ENCODE results near the gene ZIC2. TPM values are rescaled to one million over a fixed set of nuclear protein-coding genes. Genes with fewer than 3 reads are reported as not detected.

The ZIC2 gene
- total RNA-seq, 1 donor: not detected

DNA sequence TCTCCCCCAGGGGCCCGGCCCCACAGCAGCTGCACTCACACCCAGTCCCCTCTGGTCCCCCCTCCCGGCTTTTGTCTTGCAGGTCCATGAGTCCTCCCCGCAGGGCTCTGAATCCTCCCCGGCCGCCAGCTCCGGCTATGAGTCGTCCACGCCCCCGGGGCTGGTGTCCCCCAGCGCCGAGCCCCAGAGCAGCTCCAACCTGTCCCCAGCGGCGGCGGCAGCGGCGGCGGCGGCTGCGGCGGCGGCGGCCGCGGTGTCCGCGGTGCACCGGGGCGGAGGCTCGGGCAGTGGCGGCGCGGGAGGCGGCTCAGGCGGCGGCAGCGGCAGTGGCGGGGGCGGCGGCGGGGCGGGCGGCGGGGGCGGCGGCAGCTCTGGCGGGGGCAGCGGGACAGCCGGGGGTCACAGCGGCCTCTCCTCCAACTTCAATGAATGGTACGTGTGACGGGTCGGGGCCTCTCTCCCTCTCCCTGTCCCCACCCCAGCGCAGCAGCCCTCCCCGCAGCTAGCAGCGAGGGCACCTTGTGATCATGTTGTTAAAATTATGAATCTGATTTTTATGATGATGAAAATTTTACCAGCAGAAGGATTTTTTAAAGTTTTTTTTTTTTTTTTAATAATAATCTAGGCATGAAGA lies 3.8 kb downstream of the ZIC2 start:
- H3K4me3 ChIP-seq (ENCODE audit: insufficient read depth, low read length): no peak overlapping the region
- H3K27me3 ChIP-seq (ENCODE audit: insufficient read depth, low read length): peaks cover 88% of the 10 kb centered on the region
- no peaks in the 10 kb centered on the region for H3K9me3 ChIP-seq (ENCODE audit: low read depth, low read length)
- TF ChIP-seq, protein P1, sequence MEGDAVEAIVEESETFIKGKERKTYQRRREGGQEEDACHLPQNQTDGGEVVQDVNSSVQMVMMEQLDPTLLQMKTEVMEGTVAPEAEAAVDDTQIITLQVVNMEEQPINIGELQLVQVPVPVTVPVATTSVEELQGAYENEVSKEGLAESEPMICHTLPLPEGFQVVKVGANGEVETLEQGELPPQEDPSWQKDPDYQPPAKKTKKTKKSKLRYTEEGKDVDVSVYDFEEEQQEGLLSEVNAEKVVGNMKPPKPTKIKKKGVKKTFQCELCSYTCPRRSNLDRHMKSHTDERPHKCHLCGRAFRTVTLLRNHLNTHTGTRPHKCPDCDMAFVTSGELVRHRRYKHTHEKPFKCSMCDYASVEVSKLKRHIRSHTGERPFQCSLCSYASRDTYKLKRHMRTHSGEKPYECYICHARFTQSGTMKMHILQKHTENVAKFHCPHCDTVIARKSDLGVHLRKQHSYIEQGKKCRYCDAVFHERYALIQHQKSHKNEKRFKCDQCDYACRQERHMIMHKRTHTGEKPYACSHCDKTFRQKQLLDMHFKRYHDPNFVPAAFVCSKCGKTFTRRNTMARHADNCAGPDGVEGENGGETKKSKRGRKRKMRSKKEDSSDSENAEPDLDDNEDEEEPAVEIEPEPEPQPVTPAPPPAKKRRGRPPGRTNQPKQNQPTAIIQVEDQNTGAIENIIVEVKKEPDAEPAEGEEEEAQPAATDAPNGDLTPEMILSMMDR (IDR thresholded peaks at IDR 0.05; ENCODE audit: extremely low read depth, low read depth, low read length): no peak
- no peaks in the 10 kb centered on the region for H3K79me2 ChIP-seq (ENCODE audit: insufficient read depth, low read length)
- peaks cover 3% of the 10 kb centered on the region for H4K20me1 ChIP-seq (ENCODE audit: insufficient read depth, low read length)
- H3K27ac ChIP-seq (ENCODE audit: low read depth, low read length): no peak overlapping the region
- H3K4me2 ChIP-seq (ENCODE audit: insufficient read depth, low read length): no peak overlapping the region
- H3K4me1 ChIP-seq (ENCODE audit: insufficient read depth, low read length): no peaks in the 10 kb centered on the region
- H3K36me3 ChIP-seq (ENCODE audit: insufficient read depth, low read length): no peaks in the 10 kb centered on the region
- DNase-seq (ENCODE audit: insufficient read length, low spot score, missing footprints): peak; percentile 73
- no peak overlapping the region for H2AFZ ChIP-seq (ENCODE audit: low read length)

- no peak overlapping the region for H3K4me2 ChIP-seq (ENCODE audit: insufficient read depth, low read length)
- H3K36me3 ChIP-seq (ENCODE audit: insufficient read depth, low read length): no peaks in the 10 kb centered on the region
- no peak overlapping the region for H3K27ac ChIP-seq (ENCODE audit: low read depth, low read length)
- H3K79me2 ChIP-seq (ENCODE audit: insufficient read depth, low read length): no peaks in the 10 kb centered on the region
- H3K4me3 ChIP-seq (ENCODE audit: insufficient read depth, low read length): no peak overlapping the region
- H3K9me3 ChIP-seq (ENCODE audit: low read depth, low read length): no peaks in the 10 kb centered on the region
- H3K27me3 ChIP-seq (ENCODE audit: insufficient read depth, low read length): peaks cover 94% of the 10 kb centered on the region
- H2AFZ ChIP-seq (ENCODE audit: low read length): no peak overlapping the region
- H4K20me1 ChIP-seq (ENCODE audit: insufficient read depth, low read length): peaks cover 3% of the 10 kb centered on the region
- TF ChIP-seq, protein P1 (IDR thresholded peaks at IDR 0.05; ENCODE audit: extremely low read depth, low read depth, low read length): no peak
- H3K4me1 ChIP-seq (ENCODE audit: insufficient read depth, low read length): no peaks in the 10 kb centered on the region
- peak; percentile 58 for DNase-seq (ENCODE audit: insufficient read length, low spot score, missing footprints)
These were observed 4.4 kb downstream of the ZIC2 start for GRCh38 chr13:99985886-99986527.

DNA sequence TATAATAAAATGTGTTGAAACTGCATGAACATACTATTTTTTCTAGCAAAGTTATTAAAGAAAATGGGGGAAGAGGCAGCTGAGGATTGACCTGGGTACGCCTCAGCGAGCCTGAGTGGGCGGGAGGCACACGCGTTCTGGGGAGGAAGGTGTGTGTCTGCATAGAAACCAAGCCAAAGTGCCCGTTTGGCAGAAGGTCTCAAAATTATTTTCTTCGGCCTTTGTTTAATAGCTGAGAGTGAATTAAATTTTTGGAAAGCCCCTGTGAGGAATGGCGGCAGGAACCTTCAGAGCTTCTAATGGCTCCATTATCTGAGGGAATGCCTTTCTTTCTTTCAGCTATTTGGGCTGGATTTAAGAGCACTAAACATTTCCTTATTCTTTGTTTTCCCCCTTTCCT lies 5.2 kb downstream of the ZIC2 start:
- Histone ChIP-seq H3K4me2 (ENCODE audit: insufficient read depth, low read length) (no peak overlapping the region), H4K20me1 (ENCODE audit: insufficient read depth, low read length) (peaks cover 3% of the 10 kb centered on the region), H3K9me3 (ENCODE audit: low read depth, low read length) (no peaks in the 10 kb centered on the region), H3K27ac (ENCODE audit: low read depth, low read length) (no peak overlapping the region), H3K27me3 (ENCODE audit: insufficient read depth, low read length) (peaks cover 97% of the 10 kb centered on the region), H3K4me3 (ENCODE audit: insufficient read depth, low read length) (no peak overlapping the region), H3K79me2 (ENCODE audit: insufficient read depth, low read length) (no peaks in the 10 kb centered on the region), H3K4me1 (ENCODE audit: insufficient read depth, low read length) (no peaks in the 10 kb centered on the region), H2AFZ (ENCODE audit: low read length) (no peak overlapping the region), H3K36me3 (ENCODE audit: insufficient read depth, low read length) (no peaks in the 10 kb centered on the region)
- TF ChIP-seq, protein P1 (IDR thresholded peaks at IDR 0.05; ENCODE audit: extremely low read depth, low read depth, low read length): no peak
- peak; percentile 15 for DNase-seq (ENCODE audit: insufficient read length, low spot score, missing footprints)

- DNase-seq (ENCODE audit: insufficient read length, low spot score, missing footprints): peak; percentile 57
- Histone ChIP-seq H3K4me2 (ENCODE audit: insufficient read depth, low read length) (no peak overlapping the region), H3K36me3 (ENCODE audit: insufficient read depth, low read length) (no peaks in the 10 kb centered on the region), H2AFZ (ENCODE audit: low read length) (no peak overlapping the region), H3K4me1 (ENCODE audit: insufficient read depth, low read length) (no peaks in the 10 kb centered on the region), H3K9me3 (ENCODE audit: low read depth, low read length) (no peaks in the 10 kb centered on the region), H3K27me3 (ENCODE audit: insufficient read depth, low read length) (peaks cover 98% of the 10 kb centered on the region), H3K27ac (ENCODE audit: low read depth, low read length) (no peak overlapping the region), H4K20me1 (ENCODE audit: insufficient read depth, low read length) (peaks cover 3% of the 10 kb centered on the region), H3K79me2 (ENCODE audit: insufficient read depth, low read length) (no peaks in the 10 kb centered on the region), H3K4me3 (ENCODE audit: insufficient read depth, low read length) (no peak overlapping the region)
- TF ChIP-seq, protein P1 (IDR thresholded peaks at IDR 0.05; ENCODE audit: extremely low read depth, low read depth, low read length): no peak
These were observed 5.8 kb downstream of the ZIC2 start for GRCh38 chr13:99987154-99988019.

Data from osteoblast (primary cell).